SU-DHL-6 (cell line): ENCODE measurements around the gene FLOT2.
"Not testable (repeated sequence)": the region's sequence is repeated elsewhere in the genome, so short reads cannot be mapped to it uniquely, and the experiment has no call there.

Source experiments
- H2AFZ ChIP-seq: fragments of 200-600 bp; sonication (generic); 2 replicates; pipeline ENCODE4 v1.6.1; 2014; ENCODE audit warnings: low read depth, mild to moderate bottlenecking, moderate library complexity, mixed read lengths, antibody characterized with exemption, low read length; ENCODE audit not compliant: severe bottlenecking
- H3F3A ChIP-seq: fragments of 200-600 bp; shearing (Covaris generic); 2 replicates; pipeline ENCODE4 v1.6.0; 2016; ENCODE audit warnings: antibody characterized with exemption, mild to moderate bottlenecking; ENCODE audit not compliant: insufficient read depth
- H3K27ac ChIP-seq: fragments of 200-600 bp; sonication (generic); 2 replicates; pipeline ENCODE4 v1.5.1; 2016; ENCODE audit warnings: low read depth, mild to moderate bottlenecking, low read length, moderate library complexity, mixed read lengths
- H3K27me3 ChIP-seq: fragments of 200-600 bp; sonication (generic), shearing (Covaris generic); 2 replicates; pipeline ENCODE4 v1.6.0; 2014; ENCODE audit warnings: mild to moderate bottlenecking, low read length
- H3K36me3 ChIP-seq: fragments of 200-600 bp; sonication (generic); 2 replicates; pipeline ENCODE4 v1.6.1; 2014; ENCODE audit warnings: mild to moderate bottlenecking, low read length, mixed read lengths
- H3K4me2 ChIP-seq: fragments of 300-600, 200-600 bp; shearing (Covaris generic), sonication (generic); 2 replicates; pipeline ENCODE4 v1.6.0; 2014; ENCODE audit warnings: low read length, low read depth, mild to moderate bottlenecking; ENCODE audit not compliant: poor library complexity, severe bottlenecking
- H3K4me3 ChIP-seq: fragments of 200-600 bp; sonication (generic); 2 replicates; pipeline ENCODE4 v1.5.1; 2014; ENCODE audit warnings: antibody characterized with exemption, low read length, mild to moderate bottlenecking, mixed read lengths; ENCODE audit not compliant: insufficient read depth, poor library complexity, severe bottlenecking
- H3K79me2 ChIP-seq: fragments of 200-600 bp; sonication (generic); 2 replicates; pipeline ENCODE4 v1.6.1; 2014; ENCODE audit warnings: mild to moderate bottlenecking, low read length, moderate library complexity; ENCODE audit not compliant: insufficient read depth
- H3K9ac ChIP-seq: fragments of 200-600 bp; sonication (generic); 2 replicates; pipeline ENCODE4 v1.7.0; 2014; ENCODE audit warnings: mild to moderate bottlenecking, low read length
- H3K9me2 ChIP-seq: fragments of 200-600 bp; sonication (generic); replicated peaks from 2 replicates; pipeline ENCODE4 v1.6.1; 2014; ENCODE audit warnings: low read length; ENCODE audit not compliant: insufficient read depth
- H3K9me3 ChIP-seq: fragments of 200-600 bp; sonication (generic); 2 replicates; pipeline ENCODE4 v1.6.1; 2014; ENCODE audit warnings: low read length, mixed read lengths; ENCODE audit not compliant: insufficient read depth
- H4K20me1 ChIP-seq: fragments of 200-600 bp; sonication (generic); 2 replicates; pipeline ENCODE4 v1.6.1; 2014; ENCODE audit warnings: low read depth, mild to moderate bottlenecking, antibody characterized with exemption, low read length, moderate library complexity, mixed read lengths
- CTCF ChIP-seq: fragments of 200-600 bp; sonication (generic); IDR thresholded peaks from one replicate; pipeline ENCODE4 v1.5.1; 2017; ENCODE audit warnings: antibody characterized with exemption, mild to moderate bottlenecking, low read length, moderate library complexity; ENCODE audit not compliant: insufficient read depth, poor library complexity, severe bottlenecking
- EZH2phosphoT487 ChIP-seq: fragments of 200-600 bp; sonication (generic), shearing (Covaris generic); conservative IDR thresholded peaks from 2 replicates; pipeline ENCODE4 v1.6.1; 2018; ENCODE audit warnings: mild to moderate bottlenecking, antibody characterized with exemption, low read length, moderate library complexity, mixed read lengths

Gene FLOT2

DNA sequence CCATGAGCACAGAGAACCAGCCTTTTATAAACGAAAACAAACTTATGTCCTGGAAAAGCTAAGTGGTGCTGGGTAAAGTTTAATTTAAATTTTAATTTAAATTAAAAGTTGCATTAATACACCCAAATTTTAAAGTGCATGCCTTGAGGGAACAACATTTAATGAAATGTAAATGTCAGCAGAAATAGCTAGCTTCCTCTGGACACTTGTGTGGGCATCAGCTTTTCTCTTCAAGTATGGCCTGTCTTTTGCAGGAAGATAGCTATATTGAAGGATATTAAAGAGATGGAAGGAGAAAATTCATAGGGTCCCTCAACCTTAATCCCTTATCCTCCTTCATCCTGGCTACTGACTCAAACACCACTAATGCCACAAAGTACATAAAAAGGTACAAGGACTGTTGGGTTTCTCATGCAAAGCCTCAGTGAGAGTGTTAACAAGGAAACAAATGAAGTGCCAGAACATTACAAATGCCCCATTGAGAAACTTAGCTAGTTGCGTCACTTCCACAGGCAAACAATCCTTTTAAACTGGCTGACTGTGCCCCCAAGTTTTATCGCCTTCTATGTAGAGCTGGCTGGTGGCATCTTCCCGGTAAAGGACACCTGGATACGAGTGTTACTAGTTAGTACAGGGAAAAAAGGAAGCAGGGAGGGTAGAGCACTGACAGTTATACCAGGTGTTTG is 39.7 kb upstream of the FLOT2 start:
- Histone ChIP-seq H3K79me2 (peaks cover 98% of the 10 kb centered on the region), H3F3A (no peaks in the 10 kb centered on the region), H3K4me2 (no peak overlapping the region), H3K4me3 (no peak overlapping the region), H3K27ac (no peak overlapping the region), H2AFZ (no peak overlapping the region), H3K9ac (no peak overlapping the region), H4K20me1 (peaks cover 38% of the 10 kb centered on the region), H3K9me2 (no peaks in the 10 kb centered on the region), H3K27me3 (no peaks in the 10 kb centered on the region), H3K36me3 (peaks cover 4% of the 10 kb centered on the region; the same call in 1 of the 2 replicates), H3K9me3 (no peaks in the 10 kb centered on the region)
- TF ChIP-seq CTCF (no peak), EZH2phosphoT487 (no peak)

GRCh38 chr17:28935744-28936460 is 38.4 kb upstream of the FLOT2 start:
- H3K27ac ChIP-seq: no peak overlapping the region
- H4K20me1 ChIP-seq: peaks cover 34% of the 10 kb centered on the region
- no peak overlapping the region for H3K4me3 ChIP-seq
- H3K9me2 ChIP-seq: no peaks in the 10 kb centered on the region
- peaks cover 98% of the 10 kb centered on the region for H3K79me2 ChIP-seq
- no peak overlapping the region for H3K4me2 ChIP-seq
- H3F3A ChIP-seq: no peaks in the 10 kb centered on the region
- TF ChIP-seq CTCF (no peak), EZH2phosphoT487 (no peak)
- no peaks in the 10 kb centered on the region for H3K27me3 ChIP-seq
- no peak overlapping the region for H3K9ac ChIP-seq
- no peaks in the 10 kb centered on the region for H3K9me3 ChIP-seq
- H3K36me3 ChIP-seq: no peaks in the 10 kb centered on the region
- H2AFZ ChIP-seq: no peak overlapping the region

DNA sequence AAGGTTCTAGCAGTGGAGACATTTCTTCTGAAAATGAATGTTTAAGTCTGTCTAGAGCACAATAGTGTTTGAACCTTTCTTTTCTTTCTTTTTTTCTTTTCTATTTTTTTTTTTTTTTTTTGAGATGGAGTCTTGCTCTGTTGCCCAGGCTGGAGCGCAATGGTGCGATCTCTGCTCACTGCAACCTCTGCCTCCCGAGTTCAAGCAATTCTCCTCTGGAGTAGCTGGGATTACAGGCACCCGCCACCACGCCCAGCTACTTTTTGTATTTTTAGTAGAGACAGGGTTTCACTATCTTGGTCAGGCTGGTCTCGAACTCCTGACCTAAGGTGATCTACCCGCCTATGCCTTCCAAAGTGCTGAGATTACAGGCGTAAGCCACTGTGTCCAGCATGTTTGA is 37.0 kb upstream of the FLOT2 start:
- not testable (repeated sequence) for H3K9me3 ChIP-seq, H3K4me3 ChIP-seq, H3K9ac ChIP-seq, H3F3A ChIP-seq, H3K4me2 ChIP-seq, H3K27ac ChIP-seq, H2AFZ ChIP-seq, H3K9me2 ChIP-seq, H3K36me3 ChIP-seq, H3K27me3 ChIP-seq
- Histone ChIP-seq H4K20me1 (peaks cover 31% of the 10 kb centered on the region), H3K79me2 (peaks cover 98% of the 10 kb centered on the region)

- Histone ChIP-seq H3K27ac (no peak overlapping the region), H3K4me3 (no peak overlapping the region), H3F3A (no peaks in the 10 kb centered on the region), H3K36me3 (peaks cover 4% of the 10 kb centered on the region; the same call in 1 of the 2 replicates), H3K4me2 (no peak overlapping the region), H2AFZ (no peak overlapping the region), H3K9me3 (no peaks in the 10 kb centered on the region), H3K27me3 (no peaks in the 10 kb centered on the region), H3K9me2 (no peaks in the 10 kb centered on the region), H3K79me2 (peaks cover 90% of the 10 kb centered on the region), H3K9ac (no peak overlapping the region), H4K20me1 (0 out of 2 replicates have a peak, but pooled peaks cover 7% of the 10 kb centered on the region)
- TF ChIP-seq EZH2phosphoT487: no peak
- no peak for TF ChIP-seq CTCF
Observed at GRCh38 chr17:28929787-28930186, 32.3 kb upstream of the FLOT2 start.
